GM21367 (cell line): Measurements from ENCODE around the gene MYL5.
"Not testable (repeated sequence)": the region's sequence is repeated elsewhere in the genome, so short reads cannot be mapped to it uniquely, and the experiment has no call there.

Experiments used
- ATAC-seq: cut with Tn5 transposase; IDR thresholded peaks from one replicate; pipeline ENCODE4 v1.9.1; 2021; ENCODE audit not compliant: unreplicated experiment

The MYL5 gene

GRCh38 chr4:656436-657337, 17.7 kb upstream of the MYL5 start:
- ATAC-seq, result no peak

- ATAC-seq, result no peak
These were observed 17.0 kb upstream of the MYL5 start for GRCh38 chr4:657338-657833.

- ATAC-seq, result no peak
These were observed 16.3 kb upstream of the MYL5 start for GRCh38 chr4:657834-658667.

GRCh38 chr4:658681-659667, 15.4 kb upstream of the MYL5 start:
- no peak for ATAC-seq

GRCh38 chr4:659851-660250, 14.5 kb upstream of the MYL5 start:
- ATAC-seq, result no peak

GRCh38 chr4:660401-660800, 13.9 kb upstream of the MYL5 start:
- no peak for ATAC-seq

GRCh38 chr4:661231-661630, 13.1 kb upstream of the MYL5 start:
- ATAC-seq, result no peak

- ATAC-seq, result no peak
These were observed 12.2 kb upstream of the MYL5 start for GRCh38 chr4:661881-662761.

- no peak for ATAC-seq
These were observed 11.3 kb upstream of the MYL5 start for GRCh38 chr4:663046-663437.

- peak; percentile 52 for ATAC-seq
These were observed 10.6 kb upstream of the MYL5 start for GRCh38 chr4:663438-664428.

- no peak for ATAC-seq
These were observed 9.6 kb upstream of the MYL5 start for GRCh38 chr4:664713-665231.

GRCh38 chr4:665381-665750, 9.0 kb upstream of the MYL5 start:
- ATAC-seq, result no peak

- ATAC-seq, result no peak
These were observed 8.4 kb upstream of the MYL5 start for GRCh38 chr4:665751-666435.

- ATAC-seq, result no peak
These were observed 7.9 kb upstream of the MYL5 start for GRCh38 chr4:666436-666810.

GRCh38 chr4:666822-667544, 7.4 kb upstream of the MYL5 start:
- ATAC-seq, result no peak

GRCh38 chr4:667545-667925, 6.8 kb upstream of the MYL5 start:
- ATAC-seq, result no peak

- not testable (repeated sequence) for ATAC-seq
These were observed 6.1 kb upstream of the MYL5 start for GRCh38 chr4:668219-668618.
